Osteocyte (in vitro differentiated cells): ENCODE results near the gene PTX4. TPM values are rescaled to one million over a fixed set of nuclear protein-coding genes. Genes with fewer than 3 reads are reported as not detected.

ENCODE experiments used
- DNase-seq: peaks from one replicate; pipeline ENCODE4 v3.0.0; 2021; ENCODE audit warnings: mixed read lengths; ENCODE audit not compliant: unreplicated experiment; ENCODE audit errors: extremely low spot score
- H3K27ac Mint-ChIP-seq: one replicate; pipeline ENCODE4 v1.8.0; 2021; ENCODE audit warnings: mild to moderate bottlenecking, mixed read lengths; ENCODE audit not compliant: unreplicated experiment
- H3K27me3 Mint-ChIP-seq: one replicate; pipeline ENCODE4 v1.8.0; 2021; ENCODE audit warnings: mixed read lengths; ENCODE audit not compliant: unreplicated experiment
- H3K36me3 Mint-ChIP-seq: one replicate; pipeline ENCODE4 v1.8.0; 2021; ENCODE audit warnings: mixed read lengths; ENCODE audit not compliant: unreplicated experiment
- H3K4me1 Mint-ChIP-seq: one replicate; pipeline ENCODE4 v1.8.0; 2021; ENCODE audit warnings: mixed read lengths; ENCODE audit not compliant: unreplicated experiment
- H3K4me3 Mint-ChIP-seq: one replicate; pipeline ENCODE4 v1.8.0; 2021; ENCODE audit warnings: mild to moderate bottlenecking, moderate library complexity, mixed read lengths; ENCODE audit not compliant: unreplicated experiment
- H3K9me3 Mint-ChIP-seq: one replicate; pipeline ENCODE4 v1.8.0; 2021; ENCODE audit warnings: mixed read lengths; ENCODE audit not compliant: unreplicated experiment
- CTCF ChIP-seq: fragments of 200-600 bp; sonication (generic); IDR thresholded peaks from 2 replicates; pipeline ENCODE4 v1.5.0; 2021; ENCODE audit warnings: antibody characterized with exemption, mild to moderate bottlenecking, moderate library complexity
- total RNA-seq: library from RNA; stranded (reverse); gene quantifications from 2 replicates; pipeline ENCODE4 v1.2.1, GENCODE V29; 2021

PTX4 gene
- total RNA-seq, 1 donor from 2014 or later = not detected

- TF ChIP-seq CTCF = no peak
- no peaks in the 10 kb centered on the region for H3K4me1 Mint-ChIP-seq
Observed at GRCh38 chr16:1508494-1509187, 19.9 kb upstream of the PTX4 start.

DNA sequence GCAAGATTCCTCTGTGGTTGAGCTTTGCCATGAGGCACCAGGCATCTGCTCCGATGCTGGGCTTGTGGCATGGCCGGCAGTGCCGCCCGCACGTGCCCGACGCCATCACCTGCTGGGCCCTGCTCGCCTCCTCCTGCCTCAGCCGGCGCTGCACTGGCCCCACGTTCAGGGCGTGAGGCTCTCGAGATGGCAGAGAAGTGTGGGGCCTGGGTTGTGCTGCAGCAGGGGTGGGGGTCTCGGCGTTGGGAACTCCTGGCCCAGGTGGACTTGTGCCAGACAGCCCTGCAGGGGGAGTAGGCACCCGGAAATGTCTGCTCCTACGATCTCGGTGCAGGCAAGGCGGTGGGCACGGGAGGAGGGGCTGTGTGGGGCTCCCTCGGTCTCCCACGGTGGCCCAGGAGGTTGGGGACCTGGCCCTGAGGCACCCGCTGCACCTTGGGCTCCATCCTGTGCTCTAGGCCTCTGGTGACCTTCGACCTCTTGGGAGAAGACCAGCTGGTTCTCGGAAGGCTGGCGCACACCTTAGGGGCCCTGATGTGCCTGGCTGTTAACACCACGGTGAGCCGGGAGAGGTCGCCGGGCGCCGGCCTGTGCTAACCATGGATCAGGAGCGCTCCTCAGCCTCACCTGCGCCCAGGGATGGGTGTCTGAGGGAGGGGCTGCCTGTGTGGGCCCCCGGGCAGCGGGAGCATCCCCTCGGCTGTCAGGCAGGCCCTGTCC lies 17.9 kb upstream of the PTX4 start:
- Mint-ChIP-seq H3K4me1 (no peaks in the 10 kb centered on the region), H3K27me3 (no peaks in the 10 kb centered on the region), H3K36me3 (peaks cover 14% of the 10 kb centered on the region), H3K9me3 (no peaks in the 10 kb centered on the region), H3K4me3 (no peak overlapping the region), H3K27ac (no peak overlapping the region)
- TF ChIP-seq CTCF = no peak
- DNase-seq = no peak

More at GRCh38 chr16:1508494-1509187, 19.9 kb upstream of the PTX4 start:
- peaks cover 11% of the 10 kb centered on the region for H3K36me3 Mint-ChIP-seq
- no peak for DNase-seq
- H3K9me3 Mint-ChIP-seq = no peaks in the 10 kb centered on the region
- no peaks in the 10 kb centered on the region for H3K27me3 Mint-ChIP-seq
- no peak overlapping the region for H3K4me3 Mint-ChIP-seq
- H3K27ac Mint-ChIP-seq = no peak overlapping the region

DNA sequence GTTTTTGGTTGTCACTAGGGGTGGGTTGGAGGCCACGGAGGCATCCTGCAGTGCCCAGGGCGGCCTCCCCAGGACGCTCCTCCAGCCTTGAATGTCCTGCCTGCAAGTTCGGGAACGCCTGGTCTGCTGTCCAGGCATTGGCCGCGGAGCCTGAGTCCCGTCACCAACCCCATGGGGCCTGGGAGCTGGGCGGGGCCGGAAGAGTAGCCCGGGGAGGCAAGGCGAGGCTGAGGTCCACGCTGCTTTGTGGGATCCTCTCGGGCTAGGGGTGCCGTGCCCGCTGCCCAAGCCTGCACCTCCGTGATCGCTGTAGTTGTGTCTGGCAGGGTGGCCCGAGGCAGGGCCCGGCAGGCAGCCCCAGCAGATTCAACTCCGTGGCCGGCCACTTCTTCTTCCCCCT lies 17.2 kb upstream of the PTX4 start:
- Mint-ChIP-seq H3K27me3 (no peaks in the 10 kb centered on the region), H3K9me3 (no peaks in the 10 kb centered on the region), H3K36me3 (peaks cover 13% of the 10 kb centered on the region), H3K4me3 (no peak overlapping the region), H3K4me1 (no peaks in the 10 kb centered on the region), H3K27ac (no peak overlapping the region)
- no peak for TF ChIP-seq CTCF
- no peak for DNase-seq

DNA sequence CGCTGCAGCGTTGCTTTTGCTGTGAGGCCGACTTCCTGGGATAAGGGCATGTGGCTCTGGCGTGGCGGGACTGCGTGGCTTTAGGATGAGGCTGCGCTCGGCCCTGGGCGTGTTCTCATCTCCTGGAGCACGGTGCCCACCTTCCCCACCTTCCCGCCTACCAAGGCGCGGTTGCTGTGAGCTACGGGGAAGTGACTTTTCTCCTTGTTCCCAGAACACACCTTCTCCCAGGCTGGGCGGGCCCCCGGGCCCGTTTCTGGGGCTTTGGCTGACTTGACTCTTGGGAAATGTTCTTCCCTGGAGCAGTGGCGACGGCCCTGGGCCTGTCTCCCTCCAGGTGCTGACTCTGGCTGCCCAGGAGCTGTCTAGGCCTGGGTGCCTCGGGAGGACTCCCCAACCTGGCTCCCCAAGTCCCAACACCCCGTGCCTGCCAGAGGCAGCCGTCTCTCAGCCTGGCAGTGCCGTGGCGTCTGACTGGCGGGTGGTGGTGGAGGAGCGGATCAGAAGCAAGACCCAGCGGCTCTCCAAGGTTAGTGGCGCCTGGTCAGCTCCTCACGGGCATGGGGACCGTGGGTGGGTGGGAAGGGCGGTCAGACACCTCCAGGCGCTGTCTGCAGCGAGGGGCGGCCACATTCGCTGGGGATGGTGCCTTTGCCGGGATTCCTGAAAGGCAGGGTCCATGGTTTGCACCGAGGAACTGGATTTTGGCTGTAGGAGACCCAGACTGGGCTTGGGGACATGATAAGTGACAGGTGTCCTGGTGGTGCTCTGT lies 16.5 kb upstream of the PTX4 start:
- H3K9me3 Mint-ChIP-seq = no peaks in the 10 kb centered on the region
- no peak for DNase-seq
- H3K27me3 Mint-ChIP-seq = no peaks in the 10 kb centered on the region
- no peaks in the 10 kb centered on the region for H3K4me1 Mint-ChIP-seq
- TF ChIP-seq CTCF = no peak
- no peak overlapping the region for H3K27ac Mint-ChIP-seq
- H3K4me3 Mint-ChIP-seq = no peak overlapping the region
- H3K36me3 Mint-ChIP-seq = peaks cover 12% of the 10 kb centered on the region
